Measurements from ENCODE around the gene SLX4IP. TPM values are rescaled to one million over a fixed set of nuclear protein-coding genes. Genes with fewer than 3 reads are reported as not detected.
A peak's percentile ranks its signal among the peaks of the same experiment; 100 is the strongest.

SLX4IP gene
- polyA plus RNA-seq, 3 donors = 0.76 to 2.5 (median 1.1) TPM

- peaks cover 18% of the 10 kb centered on the region for H3K4me1 Mint-ChIP-seq
- Histone ChIP-seq H3K9me3 (replicated peaks in 1 of 2; ENCODE audit: control insufficient read depth in 1 of 2, insufficient read depth in 1 of 2, low read length in 2 of 2) (no peaks in the 10 kb centered on the region), H3K27ac (ENCODE audit: low read depth in 1 of 2, low read length in 2 of 2) (no peak overlapping the region), H3K4me3 (replicated peaks in 1 of 3; ENCODE audit: low read depth in 2 of 3, low read length in 3 of 3) (no peak overlapping the region), H3K36me3 (replicated peaks in 1 of 2; ENCODE audit: control insufficient read depth in 1 of 2, insufficient read depth in 2 of 2, low read length in 2 of 2) (no peaks in the 10 kb centered on the region), H3K4me2 (replicated peaks; ENCODE audit: extremely low read depth, low read length, poor library complexity, severe bottlenecking) (no peak overlapping the region), H4K20me1 (ENCODE audit: insufficient read depth, low read length) (no peaks in the 10 kb centered on the region), H2AFZ (ENCODE audit: insufficient read depth, low read depth, low read length, poor library complexity, severe bottlenecking) (no peak overlapping the region), H3K4me1 (ENCODE audit: control insufficient read depth in 1 of 2, insufficient read depth in 2 of 2, low read length in 2 of 2) (peaks cover 8 to 10% of the 10 kb centered on the region in 2 donors), H3K9ac (ENCODE audit: insufficient read depth, low read length, poor library complexity, severe bottlenecking) (no peak overlapping the region), H3K27me3 (ENCODE audit: control insufficient read depth in 2 of 2, insufficient read depth in 2 of 2, low read length in 2 of 2) (no peaks in the 10 kb centered on the region), H3K79me2 (ENCODE audit: insufficient read depth, low read length) (no peaks in the 10 kb centered on the region)
- H3K9me3 Mint-ChIP-seq = peaks cover 0 to 2% (median 0%) of the 10 kb centered on the region in 7 donors
- no CpG with 5 or more reads among the region's 1 CpG for WGBS (ENCODE audit: insufficient coverage)
- no peaks in the 10 kb centered on the region for H3K27me3 Mint-ChIP-seq (ENCODE audit: low read depth in 3 of 3)
- intact Hi-C loops (cut with micrococcal nuclease) = loop anchor here in 1 of 2 donors (10.0 kb wide), 1 partner anchor 47 kb away; no protein-coding TSS in a partner anchor
- peaks cover 14 to 16% of the 10 kb centered on the region in 2 donors for H3K36me3 Mint-ChIP-seq
- no peak for DNase-seq
- no peak for TF ChIP-seq CTCF (IDR thresholded peaks at IDR 0.05)
- H3K4me3 Mint-ChIP-seq = no peak overlapping the region
- H3K27ac Mint-ChIP-seq = peak overlapping the region in 2 of 7 donors; percentile 17 to 50
Measured at GRCh38 chr20:10521836-10522235, 86.7 kb downstream of the SLX4IP start.

DNA sequence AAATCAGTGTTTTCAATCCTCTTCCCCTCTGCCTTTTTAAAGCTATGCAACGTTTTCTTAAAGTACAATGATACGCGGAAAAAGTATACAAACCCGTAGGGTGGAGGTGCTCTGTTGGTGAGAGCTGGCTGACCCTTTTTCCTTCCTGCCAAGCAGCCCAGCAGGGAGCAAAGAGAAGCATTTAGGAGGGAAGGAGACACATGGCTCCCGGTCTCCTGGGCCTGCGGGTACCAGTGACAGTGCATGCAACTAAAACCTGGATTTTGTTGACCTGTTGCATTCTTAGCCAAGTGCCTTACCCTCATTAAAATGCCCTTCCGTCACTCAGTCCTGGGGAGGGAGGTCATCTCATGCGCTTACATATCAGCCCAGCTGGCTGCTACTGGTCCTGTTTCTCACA is 87.2 kb downstream of the SLX4IP start:
- no peaks in the 10 kb centered on the region for H3K27me3 Mint-ChIP-seq (ENCODE audit: low read depth in 3 of 3)
- DNase-seq = no peak
- Histone ChIP-seq H3K9me3 (replicated peaks in 1 of 2; ENCODE audit: control insufficient read depth in 1 of 2, insufficient read depth in 1 of 2, low read length in 2 of 2) (no peaks in the 10 kb centered on the region), H3K79me2 (ENCODE audit: insufficient read depth, low read length) (no peaks in the 10 kb centered on the region), H2AFZ (ENCODE audit: insufficient read depth, low read depth, low read length, poor library complexity, severe bottlenecking) (no peak overlapping the region), H3K27ac (ENCODE audit: low read depth in 1 of 2, low read length in 2 of 2) (no peak overlapping the region), H3K4me3 (replicated peaks in 1 of 3; ENCODE audit: low read depth in 2 of 3, low read length in 3 of 3) (no peak overlapping the region), H3K4me1 (ENCODE audit: control insufficient read depth in 1 of 2, insufficient read depth in 2 of 2, low read length in 2 of 2) (peaks cover 8 to 10% of the 10 kb centered on the region in 2 donors), H3K4me2 (replicated peaks; ENCODE audit: extremely low read depth, low read length, poor library complexity, severe bottlenecking) (no peak overlapping the region), H3K27me3 (ENCODE audit: control insufficient read depth in 2 of 2, insufficient read depth in 2 of 2, low read length in 2 of 2) (no peaks in the 10 kb centered on the region), H3K9ac (ENCODE audit: insufficient read depth, low read length, poor library complexity, severe bottlenecking) (no peak overlapping the region), H4K20me1 (ENCODE audit: insufficient read depth, low read length) (no peaks in the 10 kb centered on the region), H3K36me3 (replicated peaks in 1 of 2; ENCODE audit: control insufficient read depth in 1 of 2, insufficient read depth in 2 of 2, low read length in 2 of 2) (no peaks in the 10 kb centered on the region)
- TF ChIP-seq CTCF (IDR thresholded peaks at IDR 0.05) = no peak
- H3K4me3 Mint-ChIP-seq = no peak overlapping the region
- peaks cover 18% of the 10 kb centered on the region for H3K4me1 Mint-ChIP-seq
- intact Hi-C loops (cut with micrococcal nuclease) = loop anchor here in 1 of 2 donors (10.0 kb wide), 1 partner anchor 48 kb away; no protein-coding TSS in a partner anchor
- WGBS (ENCODE audit: insufficient coverage) = 75% methylated on average over 2 of the region's 8 CpGs
- peaks cover 14 to 16% of the 10 kb centered on the region in 2 donors for H3K36me3 Mint-ChIP-seq
- H3K9me3 Mint-ChIP-seq = peaks cover 0 to 2% (median 0%) of the 10 kb centered on the region in 7 donors
- no peak overlapping the region for H3K27ac Mint-ChIP-seq

All from CD14-positive monocyte (primary cell).